Measurements from ENCODE around the gene TDRD1.

GRCh38 chr10:114252883-114253282, 73.7 kb downstream of the TDRD1 start:
- TF ChIP-seq CTCF (IDR thresholded peaks at IDR 0.05) = no peak
- no peak for TF ChIP-seq POLR2AphosphoS5 (IDR thresholded peaks at IDR 0.05)
- TF ChIP-seq POLR2A (IDR thresholded peaks at IDR 0.05) = no peak

All from stomach (tissue), 4 donors.